Ureter (tissue), 1 donor: ENCODE results near the gene WDR45B. TPM values are rescaled to one million over a fixed set of nuclear protein-coding genes. Genes with fewer than 3 reads are reported as not detected.
"Not testable (repeated sequence)": the region's sequence is repeated elsewhere in the genome, so short reads cannot be mapped to it uniquely, and the experiment has no call there.

ENCODE experiments used
- DNase-seq: peaks from one replicate; pipeline ENCODE4 v3.0.0-alpha.2; 2020; ENCODE audit warnings: low spot score
- total RNA-seq: library from RNA; stranded (reverse); gene quantifications from one replicate; pipeline ENCODE4 v1.2.4, GENCODE V29; 2023
- donor health status: DM: yes; HTN: yes; CAD: no.

The WDR45B gene
- total RNA-seq, 1 donor from 2014 or later: 96.0 TPM

- no peak for DNase-seq
Measured at GRCh38 chr17:82657926-82658325, 9.7 kb upstream of the WDR45B start.

DNA sequence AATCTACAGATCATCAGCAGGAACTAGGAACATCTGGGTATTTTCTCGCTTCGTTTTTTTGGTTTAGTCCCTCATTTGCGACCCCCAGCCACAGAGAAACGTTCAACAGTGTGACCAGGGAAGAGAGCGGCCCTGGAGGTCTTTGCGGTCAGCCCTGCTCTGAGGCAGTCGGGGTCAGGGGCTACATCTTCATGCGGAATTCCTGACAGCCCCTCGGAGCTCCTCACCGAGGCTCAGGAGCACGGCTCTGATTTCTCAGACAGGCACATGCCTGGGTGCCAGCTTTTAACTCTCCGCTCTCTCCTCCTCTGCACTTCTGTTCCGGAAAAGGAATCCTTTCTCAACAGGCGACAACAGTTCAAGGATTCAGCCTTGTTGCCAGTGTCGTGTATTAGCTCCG lies 8.0 kb upstream of the WDR45B start:
- no peak for DNase-seq

DNA sequence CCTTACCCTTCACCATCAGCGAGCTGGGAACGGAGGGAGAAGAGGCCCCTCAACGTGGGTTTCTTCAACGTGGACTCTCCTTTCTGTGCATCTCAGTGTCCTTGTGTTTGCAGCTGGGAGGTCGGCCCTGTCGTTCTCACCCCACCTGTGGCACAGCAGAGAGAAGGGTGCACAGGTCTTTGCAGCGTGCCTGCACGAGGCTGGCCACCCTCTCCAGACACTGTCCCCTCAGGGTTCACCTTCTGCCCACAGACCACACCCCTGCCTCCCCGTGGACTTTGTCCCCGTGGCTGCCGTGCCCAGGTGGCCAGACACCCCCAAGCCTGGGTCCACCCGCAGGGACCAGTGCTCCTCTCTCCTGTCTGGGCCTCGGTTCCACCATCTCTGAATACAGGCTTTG lies 7.3 kb upstream of the WDR45B start:
- no peak for DNase-seq

DNA sequence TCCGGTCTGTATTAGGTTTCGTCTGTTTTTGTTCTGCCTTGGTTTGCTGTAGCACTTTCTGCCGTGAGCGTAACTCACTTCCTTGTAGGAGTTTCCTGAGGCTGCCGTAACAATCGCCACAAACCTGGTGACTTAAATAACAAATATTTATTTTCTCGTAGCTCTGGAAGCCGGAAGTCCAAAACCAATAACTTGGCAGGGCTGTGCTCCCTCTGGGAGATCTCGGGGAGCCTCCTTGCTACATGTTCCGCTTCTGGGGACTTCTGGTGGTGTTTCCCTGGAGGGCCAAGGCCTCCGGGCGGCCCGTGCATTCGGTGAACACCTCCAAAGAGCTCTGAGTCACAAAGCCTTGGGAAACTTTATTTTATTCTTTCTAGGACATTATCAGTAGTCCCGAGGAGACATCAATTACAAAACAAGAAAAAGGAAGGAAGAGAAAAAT lies 6.8 kb upstream of the WDR45B start:
- DNase-seq: no peak

GRCh38 chr17:82654611-82655010 lies 6.4 kb upstream of the WDR45B start:
- DNase-seq: not testable (repeated sequence)

DNA sequence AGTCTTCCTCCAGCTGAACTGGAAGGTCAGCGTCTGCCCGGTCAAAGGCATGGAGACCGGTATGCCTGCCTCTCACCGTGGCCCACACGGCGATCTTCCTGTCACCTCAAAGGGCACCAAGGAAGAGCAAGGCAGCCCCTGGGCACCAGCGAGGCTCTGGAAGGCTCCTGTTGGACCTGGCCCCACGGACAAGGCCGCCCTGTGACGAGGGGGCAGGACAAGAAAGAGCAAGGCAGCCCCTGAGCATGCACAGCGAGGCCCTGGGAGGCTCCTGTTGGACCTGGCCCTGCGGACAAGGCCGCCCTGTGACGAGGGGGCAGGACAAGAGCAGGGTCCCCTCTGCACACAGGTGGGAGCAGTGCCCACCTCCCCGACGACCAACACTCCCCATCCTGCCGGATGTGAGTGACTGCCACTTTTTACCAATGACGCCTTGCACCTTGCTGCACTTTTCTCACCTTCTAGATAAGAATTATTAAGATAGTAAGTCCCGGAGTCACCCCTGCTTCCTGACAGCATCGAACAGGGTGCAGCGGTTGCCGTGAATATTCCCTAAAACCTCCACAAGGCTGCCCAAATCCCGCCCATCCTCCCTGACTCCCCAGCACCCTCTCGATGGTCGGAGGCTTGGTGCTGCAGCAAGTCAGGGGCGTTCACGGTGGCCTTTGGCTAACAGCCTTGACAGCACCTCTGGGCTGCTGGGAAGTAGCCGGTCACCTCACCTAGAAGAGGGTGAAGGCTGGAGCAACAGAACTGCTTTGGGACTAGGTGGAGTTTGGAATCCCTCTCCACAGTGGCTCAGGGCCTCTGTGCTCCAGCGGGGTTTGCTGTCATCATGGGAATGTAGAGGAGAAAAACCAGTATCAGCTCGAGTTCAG lies 5.6 kb upstream of the WDR45B start:
- DNase-seq: no peak

- no peak for DNase-seq
Measured at GRCh38 chr17:82650723-82651122, 2.5 kb upstream of the WDR45B start.

DNA sequence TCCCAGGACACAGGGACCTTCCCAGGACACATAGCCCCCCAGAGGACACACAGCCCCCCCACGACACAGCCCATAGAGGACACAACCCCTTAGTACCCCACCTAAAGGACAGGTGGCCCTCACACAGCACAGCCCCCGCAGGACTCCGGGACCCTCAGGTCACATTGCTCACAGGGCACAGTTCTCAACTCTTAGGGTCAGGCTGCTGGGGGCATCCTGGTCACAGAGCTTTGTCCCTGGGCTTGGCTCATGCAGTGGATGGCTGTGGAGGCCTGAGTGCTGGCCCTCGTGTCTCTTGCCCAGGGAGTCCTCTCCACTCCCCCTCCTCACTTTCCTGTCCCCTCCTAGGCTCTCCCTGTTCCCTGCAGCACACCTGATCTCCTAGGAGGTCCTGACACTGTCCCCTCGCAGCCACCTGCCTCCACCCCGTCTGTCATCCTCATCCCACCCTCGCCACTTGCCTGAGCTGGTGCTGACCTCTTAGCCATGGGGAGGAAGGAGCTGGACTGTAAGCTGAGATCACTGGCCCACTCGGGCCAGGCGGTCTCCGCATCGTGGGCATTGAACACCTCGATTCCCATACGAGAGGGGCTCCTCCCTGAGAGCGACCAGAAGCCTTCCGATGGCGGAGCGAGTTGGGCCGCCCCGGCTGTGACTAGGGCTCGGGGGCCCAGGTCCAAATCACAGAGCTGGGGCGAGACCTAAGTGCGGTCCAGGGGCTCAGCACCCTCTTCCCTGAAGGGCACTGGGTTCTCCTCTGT lies 1.4 kb upstream of the WDR45B start:
- no peak for DNase-seq

- DNase-seq: peak; percentile 69
Measured at GRCh38 chr17:82648742-82649331, 593 bp upstream of the WDR45B start.

- DNase-seq: peak; percentile 63
Measured at GRCh38 chr17:82647593-82648164, 565 bp downstream of the WDR45B start.

DNA sequence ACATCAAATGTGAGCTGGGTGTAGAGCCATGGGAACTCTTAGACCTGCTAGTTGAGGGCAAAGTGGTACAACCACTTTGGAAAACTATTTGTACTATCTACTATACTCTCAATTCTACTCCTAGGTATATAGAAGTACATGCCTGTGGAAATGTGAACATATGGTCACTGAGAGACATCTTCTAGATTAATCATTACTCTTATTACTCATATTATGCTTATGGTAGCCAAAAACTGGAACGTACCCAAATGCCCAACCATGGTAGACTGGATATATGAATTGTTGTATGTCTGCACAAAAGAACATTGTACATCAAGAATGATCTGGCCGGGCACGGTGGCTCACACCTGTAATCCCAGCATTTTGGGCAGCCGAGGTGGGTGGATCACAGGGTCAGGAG lies 2.7 kb downstream of the WDR45B start:
- no peak for DNase-seq

DNA sequence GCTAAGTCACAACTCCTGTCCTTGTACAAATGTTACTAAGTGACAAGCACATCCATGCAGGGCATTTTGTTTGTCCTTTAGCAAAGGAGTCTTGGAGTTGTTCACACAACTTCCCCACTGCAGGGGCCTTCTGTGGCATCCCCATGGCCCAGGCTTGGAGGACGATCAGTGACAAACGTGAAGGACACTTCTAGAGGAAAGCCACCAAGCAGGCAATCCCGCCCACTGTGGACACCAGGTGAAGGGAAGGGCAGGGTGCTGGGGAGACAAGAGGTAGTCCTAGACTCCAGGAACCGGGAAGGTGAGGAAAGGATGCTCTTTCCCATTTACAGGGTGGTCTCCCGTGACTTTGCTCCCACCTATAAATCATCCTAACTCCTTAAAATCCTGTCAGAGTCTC lies 4.1 kb downstream of the WDR45B start:
- no peak for DNase-seq

DNA sequence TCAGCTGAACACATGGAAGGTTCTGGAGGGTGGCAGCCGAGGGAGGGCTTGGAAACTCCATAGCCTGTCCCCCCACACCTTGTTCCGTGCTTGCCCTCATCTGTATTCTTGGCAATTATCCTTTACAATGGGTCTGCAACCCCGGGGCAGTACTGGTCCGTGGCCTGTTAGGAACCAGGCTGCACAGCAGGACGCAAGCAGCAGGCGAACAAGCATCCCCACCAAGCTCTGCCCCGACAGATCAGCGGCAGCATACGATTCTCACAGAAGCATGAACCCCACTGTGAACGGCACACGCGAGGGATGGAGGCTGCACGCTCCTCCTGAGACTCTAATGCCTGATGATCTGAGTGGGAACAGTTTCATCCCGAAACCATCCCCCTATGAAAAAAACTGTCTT lies 6.2 kb downstream of the WDR45B start:
- DNase-seq: no peak

- DNase-seq: no peak
Measured at GRCh38 chr17:82640036-82640435, 8.2 kb downstream of the WDR45B start.

DNA sequence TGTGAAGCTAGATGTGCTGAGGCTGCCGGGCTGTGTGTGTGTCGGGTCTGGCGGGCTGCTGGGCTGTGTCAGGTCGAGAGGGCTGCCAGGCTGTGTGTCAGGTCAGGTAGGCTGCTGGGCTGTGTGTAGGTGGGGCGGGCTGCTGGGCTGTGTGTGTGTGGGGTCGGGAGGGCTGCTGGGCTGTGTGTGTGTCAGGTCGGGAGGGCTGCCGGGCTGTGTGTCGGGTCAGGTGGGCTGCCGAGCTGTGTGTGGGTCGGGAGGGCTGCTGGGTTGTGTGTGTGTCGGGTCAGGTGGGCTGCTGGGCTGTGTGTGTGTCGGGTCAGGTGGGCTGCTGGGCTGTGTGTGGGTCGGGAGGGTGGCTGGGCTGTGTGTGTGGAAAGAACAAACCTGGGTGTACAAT lies 8.6 kb downstream of the WDR45B start:
- no peak for DNase-seq

GRCh38 chr17:82638183-82638773 lies 10.0 kb downstream of the WDR45B start:
- DNase-seq: no peak

DNA sequence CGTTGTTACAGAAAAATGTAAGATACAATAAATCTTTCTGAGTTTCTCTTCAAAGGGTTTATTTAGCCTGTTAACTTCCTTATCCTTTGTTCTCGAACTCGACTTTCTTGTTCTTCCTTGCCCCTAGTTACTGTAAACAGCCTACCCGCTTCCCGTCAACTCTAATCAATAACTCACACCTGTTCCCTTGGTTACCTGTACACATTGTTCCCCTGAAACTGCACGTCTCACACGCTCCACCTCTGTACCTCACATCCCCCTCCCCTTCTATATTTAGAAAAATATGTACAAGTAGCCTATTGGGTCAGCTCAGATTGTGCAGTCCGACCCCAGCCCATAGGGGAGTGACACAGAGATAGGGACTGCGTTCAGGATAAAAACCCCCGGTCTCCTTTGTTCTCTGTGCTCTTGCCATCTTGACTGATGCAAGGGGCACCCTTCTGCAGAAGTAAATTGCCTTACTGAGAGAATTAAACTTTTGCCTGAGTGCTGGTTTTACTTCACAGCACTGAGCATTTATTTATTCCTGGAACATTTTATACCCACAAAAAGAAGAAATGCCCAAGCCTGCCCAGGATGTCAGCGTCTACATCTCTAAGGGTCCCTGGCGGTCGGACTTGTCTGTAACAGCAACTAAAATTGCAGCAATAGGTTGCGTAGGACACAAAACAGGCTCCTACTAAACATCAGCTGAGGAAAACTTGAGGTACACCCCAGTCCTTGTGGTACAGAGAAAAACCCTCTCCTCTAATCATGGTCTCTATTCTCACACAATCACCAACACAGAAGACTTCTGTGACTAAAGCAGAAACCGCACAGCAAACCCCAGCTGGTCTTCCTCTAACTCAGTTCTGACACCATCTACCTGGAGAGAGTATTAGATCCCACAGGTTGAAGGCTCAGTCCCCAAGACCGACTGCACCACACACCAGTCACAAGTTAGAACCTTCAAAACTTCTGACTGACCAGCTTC lies 11.3 kb downstream of the WDR45B start:
- peak; percentile 63 for DNase-seq

GRCh38 chr17:82633343-82633742 lies 14.9 kb downstream of the WDR45B start:
- DNase-seq: no peak

DNA sequence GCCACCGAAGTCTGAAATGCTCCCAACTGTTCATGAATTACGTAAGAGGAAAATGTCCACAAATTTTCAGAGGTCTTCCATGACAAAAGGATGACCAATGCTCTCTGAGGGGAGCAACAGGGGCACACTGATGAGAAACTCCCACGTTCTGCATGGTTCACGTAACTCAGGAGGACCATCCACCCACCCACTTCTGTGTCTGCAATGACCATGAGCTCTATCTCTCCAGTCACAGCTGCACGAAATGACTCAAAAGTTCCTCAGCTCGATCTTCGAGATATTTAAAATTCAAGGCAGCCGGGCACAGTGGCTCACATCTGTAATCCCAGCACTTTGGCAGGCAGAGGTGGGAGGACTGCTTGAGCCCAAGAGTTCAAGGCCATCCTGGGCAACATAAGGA lies 15.8 kb downstream of the WDR45B start:
- DNase-seq: no peak

DNA sequence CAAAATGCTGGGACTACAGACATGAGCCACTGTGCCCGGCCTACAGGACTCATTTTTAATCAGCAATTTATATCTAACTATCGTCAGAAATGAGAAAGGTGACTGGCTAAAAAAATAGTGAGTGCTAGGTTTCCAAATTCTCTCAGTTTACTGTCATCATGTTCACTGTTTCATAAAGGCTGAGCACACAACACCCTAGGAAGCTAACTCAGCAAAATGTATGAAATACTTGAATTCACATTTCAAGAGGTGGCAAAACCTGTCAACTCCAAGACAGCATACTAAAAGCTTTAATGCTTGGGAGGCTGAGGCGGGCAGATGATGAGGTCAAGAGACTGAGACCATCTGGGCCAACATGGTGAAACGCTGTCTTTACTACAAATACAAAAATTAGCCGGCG lies 16.7 kb downstream of the WDR45B start:
- DNase-seq: no peak

DNA sequence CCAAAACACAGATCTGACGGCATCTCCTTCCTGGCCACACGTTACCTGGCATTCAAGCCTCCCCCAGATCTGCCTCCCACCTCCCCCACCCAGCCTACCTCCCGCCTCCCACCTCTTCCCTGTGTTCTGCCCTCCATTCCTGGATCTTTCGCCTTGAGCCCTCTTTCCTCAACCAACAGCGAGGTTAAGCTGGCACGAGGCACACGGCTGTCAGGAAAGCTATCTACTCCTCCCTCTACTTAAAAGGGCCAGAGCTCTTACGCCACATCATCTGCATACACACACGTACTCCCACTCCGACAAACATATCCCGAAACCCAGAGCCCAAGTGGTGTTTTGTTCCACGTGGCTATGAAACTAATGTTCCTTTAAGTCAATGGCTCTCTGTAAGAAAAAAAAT lies 18.0 kb downstream of the WDR45B start:
- no peak for DNase-seq
